Activated CD8-positive, alpha-beta memory T cell treated with anti-CD3 and anti-CD28 coated beads for 24 hours (primary cell): ENCODE results near the gene OSBPL8.
"Not testable (repeated sequence)": the region's sequence is repeated elsewhere in the genome, so short reads cannot be mapped to it uniquely, and the experiment has no call there.

Experiments used
- DNase-seq: peaks from one replicate; pipeline ENCODE4 v3.0.0-alpha.2; 2020

The OSBPL8 gene

DNA sequence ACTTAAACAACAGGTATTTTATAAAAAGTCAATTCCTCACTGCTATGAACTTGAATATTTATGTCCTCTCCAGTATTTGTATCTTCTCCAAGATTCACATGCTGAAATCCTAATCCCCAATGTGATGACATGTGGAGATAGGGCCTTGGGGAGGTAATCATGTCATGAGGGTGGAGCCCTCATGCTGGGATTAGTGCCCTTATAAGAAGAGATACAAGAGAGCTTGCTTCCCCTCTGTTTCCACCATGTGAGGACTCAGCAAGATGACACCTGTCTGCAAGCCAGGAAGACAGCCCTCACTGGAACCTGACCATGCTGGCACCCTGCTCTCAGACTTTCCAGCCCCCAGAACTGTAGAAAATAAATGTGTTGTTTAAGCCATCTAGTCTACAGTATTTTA lies 36.2 kb downstream of the OSBPL8 start:
- DNase-seq, result no peak

- no peak for DNase-seq
These were observed 39.2 kb downstream of the OSBPL8 start for GRCh38 chr12:76520348-76520747.

- no peak for DNase-seq
These were observed 40.0 kb downstream of the OSBPL8 start for GRCh38 chr12:76519538-76519937.

GRCh38 chr12:76518699-76519098 lies 40.9 kb downstream of the OSBPL8 start:
- DNase-seq, result no peak

DNA sequence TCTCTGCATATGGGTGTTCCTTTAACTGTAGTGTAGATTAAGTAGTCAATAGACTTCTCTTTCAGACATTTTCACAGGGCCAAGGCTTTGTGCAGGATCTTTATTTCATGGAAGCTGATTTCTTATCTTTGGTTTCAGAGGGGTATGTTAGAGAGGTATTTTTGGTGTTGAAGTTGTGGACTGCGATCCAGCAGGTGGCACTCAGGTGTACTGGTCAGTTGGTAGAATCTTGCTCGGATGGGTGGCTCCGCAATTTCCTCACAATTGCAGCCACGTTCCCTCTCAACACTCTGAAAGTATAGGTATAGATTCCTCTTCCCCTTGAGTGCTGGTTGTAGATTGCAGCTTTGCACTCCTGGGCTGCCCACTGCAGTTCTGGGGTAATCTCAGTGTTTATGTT lies 44.3 kb downstream of the OSBPL8 start:
- DNase-seq, result no peak

GRCh38 chr12:76511116-76511716 lies 48.4 kb downstream of the OSBPL8 start:
- DNase-seq, result not testable (repeated sequence)

DNA sequence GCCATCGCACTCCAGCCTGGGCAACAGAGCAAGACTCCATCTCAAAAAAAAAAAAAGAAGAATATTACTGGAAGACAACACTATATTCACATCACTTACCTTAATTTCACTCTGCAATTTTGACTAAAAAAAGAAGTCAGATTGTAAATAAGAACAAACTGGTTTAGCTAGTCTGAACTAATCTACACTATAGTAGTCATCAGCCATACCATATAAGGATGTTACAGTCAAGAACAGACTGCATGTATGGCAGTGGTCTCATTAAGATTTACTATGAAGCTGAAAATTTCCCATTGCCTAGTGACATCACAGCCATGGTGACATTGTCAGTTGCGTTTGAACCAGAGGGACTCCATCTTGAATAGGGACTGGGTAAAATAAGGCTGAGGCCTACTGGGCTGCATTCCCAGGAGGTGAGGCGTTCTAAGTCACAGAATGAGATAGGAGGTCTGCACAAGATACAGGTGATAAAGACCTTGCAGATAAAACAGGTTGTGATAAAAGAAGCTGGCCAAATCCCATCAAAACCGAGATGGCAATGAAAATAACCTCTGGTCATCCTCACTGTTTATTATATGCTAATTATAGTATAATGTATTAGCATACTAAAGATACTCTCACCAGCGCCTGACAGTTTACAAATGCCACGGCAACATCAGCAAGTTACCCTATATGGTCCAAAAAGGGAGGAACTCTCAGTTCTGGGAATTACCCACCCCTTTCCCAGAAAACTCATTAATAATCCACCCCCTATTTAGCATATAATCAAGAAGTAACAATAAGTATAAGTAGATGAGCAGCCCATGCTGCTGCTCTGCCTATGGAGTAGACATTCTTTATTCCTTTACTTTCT lies 51.2 kb downstream of the OSBPL8 start:
- no peak for DNase-seq

DNA sequence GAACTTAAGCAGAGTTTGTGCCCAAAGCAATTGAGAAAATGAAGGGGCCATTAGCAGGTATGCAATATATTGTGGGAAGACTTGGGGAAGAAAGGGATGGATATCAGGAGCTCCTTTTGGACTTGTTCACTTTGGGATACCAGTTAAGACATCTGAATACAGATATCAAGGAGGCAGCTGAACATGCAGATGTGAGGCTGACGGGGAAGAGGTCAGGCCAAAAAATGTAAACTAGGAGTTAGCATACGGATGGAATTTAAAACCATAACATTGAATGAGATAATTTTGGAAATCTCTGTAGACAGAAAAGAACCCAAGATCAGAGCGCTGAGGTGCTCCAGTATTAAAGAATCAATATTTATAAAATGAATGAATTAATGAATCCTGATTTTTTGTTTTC lies 53.4 kb downstream of the OSBPL8 start:
- DNase-seq, result no peak

- DNase-seq, result no peak
These were observed 54.5 kb downstream of the OSBPL8 start for GRCh38 chr12:76505050-76505449.

DNA sequence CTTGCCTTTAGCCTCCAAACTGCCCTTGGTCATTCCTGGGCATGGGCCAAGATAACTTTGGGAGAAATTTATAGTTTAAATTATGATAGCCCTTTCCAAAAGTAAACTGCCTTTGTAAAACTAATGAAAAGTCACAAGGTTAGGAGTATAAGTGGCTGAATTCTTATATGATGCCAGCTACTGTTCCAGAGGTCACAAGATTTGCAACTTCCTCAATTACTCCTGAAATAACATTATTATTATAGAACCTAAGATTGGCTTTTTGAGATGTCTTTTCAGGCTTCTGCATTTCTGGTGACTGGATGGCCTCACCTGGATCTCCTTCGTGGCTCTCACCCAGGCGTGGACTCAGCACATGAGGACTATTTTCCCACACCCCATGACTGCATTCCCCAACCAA lies 55.0 kb downstream of the OSBPL8 start:
- no peak for DNase-seq

- no peak for DNase-seq
These were observed 55.6 kb downstream of the OSBPL8 start for GRCh38 chr12:76503957-76504356.

DNA sequence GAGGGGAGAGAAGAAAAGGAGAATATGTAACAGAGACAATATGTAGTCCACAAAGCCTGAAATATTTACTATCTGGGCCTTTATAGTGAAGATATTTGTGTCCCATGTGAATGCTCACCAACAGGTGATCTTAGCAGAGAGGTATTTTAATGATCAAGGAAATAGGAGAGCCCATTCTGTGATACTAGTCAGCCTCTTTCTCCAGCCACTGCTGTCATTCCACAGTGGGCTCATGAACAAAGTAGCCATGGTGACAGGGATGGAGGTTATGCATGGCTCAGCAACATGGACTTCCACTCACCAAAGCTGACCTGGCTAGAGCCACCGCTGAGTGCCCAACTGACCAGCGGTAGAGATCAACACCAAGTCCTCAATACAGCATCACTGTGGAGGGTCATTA lies 58.2 kb downstream of the OSBPL8 start:
- no peak for DNase-seq

DNA sequence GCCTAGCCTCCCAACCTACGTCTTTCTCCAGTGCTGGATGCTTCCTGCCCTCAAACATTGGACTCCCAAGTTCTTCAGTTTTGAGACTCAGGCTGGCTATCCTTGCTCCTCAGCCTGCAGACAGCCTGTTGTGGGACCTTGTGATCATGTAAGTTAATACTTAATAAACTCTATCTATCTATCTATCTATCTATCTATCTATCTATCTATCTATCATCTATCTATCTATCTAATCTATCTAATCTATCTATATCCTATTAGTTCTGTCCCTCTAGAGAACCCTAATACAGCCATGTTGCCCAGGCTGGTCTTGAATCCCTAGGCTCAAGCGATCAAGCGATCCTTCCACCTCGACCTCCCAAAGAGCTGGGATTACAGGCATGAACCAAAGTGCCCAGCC lies 60.4 kb downstream of the OSBPL8 start:
- DNase-seq, result not testable (repeated sequence)

DNA sequence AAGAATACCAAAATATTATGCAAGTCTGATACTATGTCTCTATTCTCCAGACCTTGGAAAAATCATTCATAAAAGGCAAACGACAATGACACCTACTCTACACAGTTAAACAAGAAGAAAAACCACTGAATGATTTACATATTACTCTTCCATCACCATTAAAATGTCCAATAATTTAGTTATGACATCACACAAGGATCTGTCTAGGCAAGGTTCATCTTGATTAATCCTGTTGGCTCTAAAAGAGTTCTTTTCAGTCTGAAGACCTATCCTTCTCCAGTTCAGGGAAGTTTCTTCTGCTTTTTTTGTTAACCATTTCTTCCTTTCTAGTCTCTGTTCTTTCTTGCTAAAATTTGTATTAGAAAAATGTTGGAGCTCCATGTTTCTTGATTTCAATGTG lies 64.0 kb downstream of the OSBPL8 start:
- DNase-seq, result no peak

DNA sequence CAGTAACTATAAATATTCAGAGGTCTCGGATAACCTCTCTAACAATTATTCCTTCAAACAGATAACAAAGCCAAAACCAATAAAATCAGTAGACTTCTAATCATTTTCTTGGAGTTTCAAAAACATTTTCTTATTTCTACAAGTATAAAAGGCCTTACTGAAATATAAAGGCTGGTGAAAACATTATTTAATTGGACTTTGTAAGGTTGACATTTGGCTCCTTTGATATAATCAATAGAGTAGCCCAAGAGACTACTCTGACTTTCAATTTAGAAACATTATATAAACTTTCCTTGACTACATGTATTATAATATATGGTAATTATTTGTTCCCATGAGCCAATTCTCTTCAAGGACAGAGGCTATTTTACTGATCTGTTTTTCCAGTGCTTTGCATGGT lies 68.3 kb downstream of the OSBPL8 start:
- DNase-seq, result no peak

GRCh38 chr12:76490763-76491162 lies 68.8 kb downstream of the OSBPL8 start:
- DNase-seq, result no peak

DNA sequence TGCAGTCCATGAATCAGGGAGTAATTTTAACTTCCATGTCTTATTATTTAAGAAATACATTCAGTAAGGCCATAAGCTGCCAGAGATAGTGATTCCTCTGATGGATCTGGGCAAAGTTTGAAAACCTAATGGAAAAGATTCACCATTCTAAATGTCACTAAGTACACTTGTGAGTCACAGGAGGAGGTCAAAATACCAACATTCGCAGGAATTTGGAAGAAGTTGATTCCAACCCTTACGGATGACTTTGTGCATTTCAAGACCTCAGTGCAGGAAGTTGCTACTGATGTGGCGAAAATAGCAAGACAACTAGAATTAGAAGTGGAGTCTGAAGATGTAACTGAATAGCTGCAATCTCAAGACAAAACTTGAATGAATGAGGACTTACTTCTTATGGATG lies 69.8 kb downstream of the OSBPL8 start:
- no peak for DNase-seq

- no peak for DNase-seq
These were observed 73.6 kb downstream of the OSBPL8 start for GRCh38 chr12:76486011-76486410.

- DNase-seq, result no peak
These were observed 78.8 kb downstream of the OSBPL8 start for GRCh38 chr12:76480796-76481195.

DNA sequence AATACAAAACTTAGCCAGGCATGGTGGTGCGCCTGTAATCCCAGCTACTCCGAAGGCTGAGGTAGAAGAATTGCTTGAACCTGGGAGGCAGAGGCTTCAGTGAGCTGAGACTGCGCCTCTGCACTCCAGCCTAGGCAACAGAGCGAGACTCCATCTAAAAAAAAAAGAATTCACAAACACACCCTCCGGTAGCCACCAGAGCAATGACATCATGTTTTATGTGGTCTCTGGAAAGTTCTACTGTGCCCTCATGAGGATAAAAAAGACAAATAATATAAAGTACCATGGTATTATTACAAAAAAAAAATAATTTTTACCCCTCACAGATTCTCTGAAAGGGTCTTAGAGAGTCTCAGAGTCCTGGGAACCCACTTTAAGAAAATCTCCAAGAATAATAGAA lies 81.5 kb downstream of the OSBPL8 start:
- DNase-seq, result no peak

DNA sequence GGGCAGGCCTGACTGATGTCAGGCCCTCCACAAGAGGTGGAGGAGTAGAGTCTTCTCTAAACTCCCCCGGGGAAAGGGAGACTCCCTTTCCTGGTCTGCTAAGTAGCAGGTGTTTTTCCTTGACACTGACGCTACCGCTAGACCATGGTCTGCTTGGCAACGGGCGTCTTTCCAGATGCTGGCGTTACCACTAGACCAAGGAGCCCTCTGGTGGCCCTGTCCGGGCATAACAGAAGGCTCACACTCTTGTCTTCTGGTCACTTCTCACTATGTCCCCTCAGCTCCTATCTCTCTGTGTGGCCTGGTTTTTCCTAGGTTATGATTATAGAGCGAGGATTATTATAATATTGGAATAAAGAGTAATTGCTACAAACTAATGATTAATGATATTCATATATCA lies 86.7 kb downstream of the OSBPL8 start:
- DNase-seq, result not testable (repeated sequence)

- DNase-seq, result no peak
These were observed 88.0 kb downstream of the OSBPL8 start for GRCh38 chr12:76471579-76471978.

- no peak for DNase-seq
These were observed 89.3 kb downstream of the OSBPL8 start for GRCh38 chr12:76470028-76470939.
